MM.1S (cell line): ENCODE data around the gene MRPL20.

Experiments used
- CTCF ChIP-seq: fragments of 300-600 bp; sonication (generic); IDR thresholded peaks from 2 replicates; pipeline ENCODE4 v1.5.1; 2016; ENCODE audit warnings: antibody characterized with exemption, low read length, mixed read lengths
- EZH2phosphoT487 ChIP-seq: fragments of 300-600 bp; sonication (generic); IDR thresholded peaks from 2 replicates; pipeline ENCODE4 v1.6.1; 2018; ENCODE audit warnings: antibody characterized with exemption, low read length

DNA sequence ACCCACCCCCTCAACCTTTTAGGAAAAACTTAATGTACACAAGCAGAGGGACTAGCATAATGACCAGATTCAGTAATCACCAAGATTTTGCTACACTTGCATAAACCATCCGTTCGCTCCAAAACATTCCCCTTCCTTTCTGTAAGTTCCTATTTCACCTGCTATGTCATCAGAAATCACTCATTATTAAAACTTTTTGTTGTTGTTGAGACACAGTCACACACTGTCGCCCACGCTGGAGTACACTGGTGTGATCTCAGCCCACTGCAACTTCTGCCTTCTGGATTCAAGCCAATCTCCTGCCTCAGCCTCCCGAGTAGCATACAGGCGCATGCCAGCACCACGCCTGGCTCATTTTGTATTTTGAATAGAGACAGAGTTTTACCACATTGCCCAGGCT, 3.4 kb downstream of the MRPL20 start:
- TF ChIP-seq CTCF = no peak
- TF ChIP-seq EZH2phosphoT487 = no peak
